Hepatocyte (in vitro differentiated cells): ENCODE measurements around the gene ZBTB7C.

Experiments
- EZH2 ChIP-seq: fragments of 200-600 bp; sonication (generic); IDR thresholded peaks from 2 replicates; pipeline ENCODE4 v1.6.1; 2016; ENCODE audit warnings: antibody characterized with exemption, mild to moderate bottlenecking, borderline replicate concordance
- EZH2phosphoT487 ChIP-seq: fragments of 200-600 bp; sonication (generic); IDR thresholded peaks from one replicate; pipeline ENCODE4 v1.6.1; 2018; ENCODE audit warnings: antibody characterized with exemption, mild to moderate bottlenecking, low read depth, moderate library complexity; ENCODE audit not compliant: unreplicated experiment, severe bottlenecking
- TF ChIP-seq, protein P1 (sequence below): fragments of 200-600 bp; sonication (generic); IDR thresholded peaks from 2 replicates; pipeline ENCODE4 v1.5.1; 2016; ENCODE audit warnings: antibody characterized with exemption, mild to moderate bottlenecking; ENCODE audit not compliant: poor library complexity

DNA sequence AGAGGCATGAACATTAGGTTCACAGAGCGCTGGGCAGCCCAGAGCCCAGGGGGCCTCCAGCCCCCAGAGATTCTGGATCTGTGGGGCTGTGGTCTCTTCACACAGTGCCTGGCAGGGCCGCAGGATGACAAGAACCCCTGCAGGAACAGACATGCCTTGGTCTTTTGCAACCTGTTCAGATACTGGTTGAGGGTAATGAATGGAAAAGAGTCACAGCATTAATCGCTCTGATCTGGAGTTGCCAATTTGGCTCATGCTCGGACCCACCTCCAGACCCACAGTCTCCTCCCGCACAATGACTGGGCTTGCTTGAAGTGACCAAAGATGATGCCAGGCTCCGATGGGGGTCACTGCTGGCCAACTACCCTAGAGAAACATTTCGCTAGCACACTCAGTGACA lies 249.4 kb downstream of the ZBTB7C start:
- TF ChIP-seq, protein P1, sequence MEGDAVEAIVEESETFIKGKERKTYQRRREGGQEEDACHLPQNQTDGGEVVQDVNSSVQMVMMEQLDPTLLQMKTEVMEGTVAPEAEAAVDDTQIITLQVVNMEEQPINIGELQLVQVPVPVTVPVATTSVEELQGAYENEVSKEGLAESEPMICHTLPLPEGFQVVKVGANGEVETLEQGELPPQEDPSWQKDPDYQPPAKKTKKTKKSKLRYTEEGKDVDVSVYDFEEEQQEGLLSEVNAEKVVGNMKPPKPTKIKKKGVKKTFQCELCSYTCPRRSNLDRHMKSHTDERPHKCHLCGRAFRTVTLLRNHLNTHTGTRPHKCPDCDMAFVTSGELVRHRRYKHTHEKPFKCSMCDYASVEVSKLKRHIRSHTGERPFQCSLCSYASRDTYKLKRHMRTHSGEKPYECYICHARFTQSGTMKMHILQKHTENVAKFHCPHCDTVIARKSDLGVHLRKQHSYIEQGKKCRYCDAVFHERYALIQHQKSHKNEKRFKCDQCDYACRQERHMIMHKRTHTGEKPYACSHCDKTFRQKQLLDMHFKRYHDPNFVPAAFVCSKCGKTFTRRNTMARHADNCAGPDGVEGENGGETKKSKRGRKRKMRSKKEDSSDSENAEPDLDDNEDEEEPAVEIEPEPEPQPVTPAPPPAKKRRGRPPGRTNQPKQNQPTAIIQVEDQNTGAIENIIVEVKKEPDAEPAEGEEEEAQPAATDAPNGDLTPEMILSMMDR = no peak
- TF ChIP-seq EZH2phosphoT487 (no peak), EZH2 (no peak)
